GM12873 (cell line): Measurements from ENCODE around the gene FYB1.

Source experiments
- CTCF ChIP-seq: IDR thresholded peaks from 2 replicates; pipeline ENCODE4 v1.5.1; 2012; ENCODE audit warnings: low read depth, mild to moderate bottlenecking, moderate library complexity, low read length, control low read depth; ENCODE audit not compliant: insufficient read depth; ENCODE audit errors: missing control alignments

FYB1 gene

GRCh38 chr5:39109606-39110005, 109.8 kb downstream of the FYB1 start:
- no peak for TF ChIP-seq CTCF

GRCh38 chr5:39108987-39109386, 110.4 kb downstream of the FYB1 start:
- TF ChIP-seq CTCF = no peak

GRCh38 chr5:39107350-39107749, 112.0 kb downstream of the FYB1 start:
- no peak for TF ChIP-seq CTCF

- no peak for TF ChIP-seq CTCF
Measured at GRCh38 chr5:39106322-39106721, 113.0 kb downstream of the FYB1 start.

GRCh38 chr5:39104221-39104620, 115.1 kb downstream of the FYB1 start:
- no peak for TF ChIP-seq CTCF

GRCh38 chr5:39102684-39103155, 116.6 kb downstream of the FYB1 start:
- no peak for TF ChIP-seq CTCF

- TF ChIP-seq CTCF = no peak
Measured at GRCh38 chr5:39100851-39101396, 118.4 kb downstream of the FYB1 start.

GRCh38 chr5:39100301-39100850, 119.0 kb downstream of the FYB1 start:
- TF ChIP-seq CTCF = no peak
